ENCODE data around the gene PILRB. TPM values are rescaled to one million over a fixed set of nuclear protein-coding genes. Genes with fewer than 3 reads are reported as not detected.
"Not testable (repeated sequence)": the region's sequence is repeated elsewhere in the genome, so short reads cannot be mapped to it uniquely, and the experiment has no call there.

PILRB gene
- total RNA-seq, 2 experiments from 2014 or later: 56.4 to 67.6 TPM

DNA sequence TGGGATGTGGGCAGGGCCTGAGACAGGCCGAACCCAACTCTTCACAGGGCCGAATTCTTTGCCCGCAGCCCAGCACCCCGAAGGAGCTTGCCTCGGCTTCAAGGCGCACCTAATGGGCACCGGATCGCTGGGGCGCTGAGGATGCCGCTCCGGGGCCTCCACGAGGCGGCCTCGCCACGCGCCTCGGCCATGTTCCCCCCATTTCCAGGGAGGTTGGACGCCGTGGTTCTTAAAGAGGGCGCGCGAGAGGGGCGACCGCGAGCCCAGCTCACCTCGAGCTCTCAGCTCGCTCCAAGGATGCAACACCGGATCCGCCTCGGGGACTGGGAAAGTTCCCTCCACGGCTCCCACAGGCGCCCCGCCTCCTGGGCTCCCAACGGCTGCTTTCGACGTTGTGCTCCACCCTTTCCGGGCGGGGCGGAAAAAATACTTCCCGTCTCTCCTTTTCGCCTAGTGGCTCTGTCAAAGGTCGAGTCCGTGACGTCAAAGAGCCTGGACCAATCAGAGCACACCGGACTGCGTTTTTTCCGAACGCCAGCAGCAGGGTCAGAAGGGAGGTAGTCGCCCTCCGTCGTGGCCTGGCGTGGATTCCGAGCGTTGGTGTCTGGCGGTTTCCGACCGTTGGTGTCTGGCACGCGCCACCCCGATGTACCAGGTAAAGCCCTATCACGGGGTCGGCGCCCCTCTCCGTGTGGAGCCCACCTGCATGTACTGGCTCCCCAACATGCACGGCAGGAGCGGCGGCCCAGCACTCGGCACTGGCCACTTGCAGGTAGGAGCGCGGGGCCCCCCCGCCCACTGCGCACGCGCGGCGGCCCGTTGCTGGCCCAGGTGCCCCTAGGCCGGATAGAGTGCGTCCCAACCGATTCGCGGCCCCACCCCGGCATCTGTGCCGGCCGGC, 22.1 kb upstream of the PILRB start:
- H3K9me3 ChIP-seq (ENCODE audit: control insufficient read depth in 1 of 2, insufficient read depth in 1 of 2, low read length in 2 of 2); H3K9me3 Mint-ChIP-seq; H3K36me3 ChIP-seq (ENCODE audit: insufficient read depth, low read length); H3K27me3 ChIP-seq (ENCODE audit: control insufficient read depth in 1 of 2, insufficient read depth in 2 of 2, low read length in 2 of 2); H3K27me3 Mint-ChIP-seq: not testable (repeated sequence)
- H3K27ac Mint-ChIP-seq: peak overlapping the region; percentile 99
- peak overlapping the region; percentile 70 for H3K4me3 ChIP-seq (ENCODE audit: low read length)
- peak overlapping the region; percentile 98 for H3K4me3 Mint-ChIP-seq
- DNase-seq (peak; percentile 55 to 94 (median 78)), ATAC-seq (ENCODE audit: poor library complexity) (peak; percentile 82)
- peaks cover 11% of the 10 kb centered on the region for H3K4me1 ChIP-seq (ENCODE audit: insufficient read depth, low read length)
- H3K4me1 Mint-ChIP-seq (ENCODE audit: low read depth): peaks cover 25% of the 10 kb centered on the region
- H3K27ac ChIP-seq (ENCODE audit: low read depth in 1 of 2, low read length in 2 of 2): peak overlapping the region; percentile 89 to 91
- peaks cover 35% of the 10 kb centered on the region for H3K36me3 Mint-ChIP-seq (ENCODE audit: low read depth)
- POLR2A ChIA-PET: interaction anchor here (1.5 kb wide), 1 partner anchor 209 kb away, joined by 4 read pairs; the partner anchor contains the start of gene MBLAC1
- CTCF ChIA-PET: interaction anchor here (1.5 to 2.0 kb wide), 2 partner anchors 9 to 64 kb away, joined by 4 to 9 read pairs; no protein-coding TSS in a partner anchor
- intact Hi-C loops (cut with DNase I, micrococcal nuclease): loop anchor here in 1 of 2 experiments (10.0 kb wide), 1 partner anchor 61 kb away; no protein-coding TSS in a partner anchor

DNA sequence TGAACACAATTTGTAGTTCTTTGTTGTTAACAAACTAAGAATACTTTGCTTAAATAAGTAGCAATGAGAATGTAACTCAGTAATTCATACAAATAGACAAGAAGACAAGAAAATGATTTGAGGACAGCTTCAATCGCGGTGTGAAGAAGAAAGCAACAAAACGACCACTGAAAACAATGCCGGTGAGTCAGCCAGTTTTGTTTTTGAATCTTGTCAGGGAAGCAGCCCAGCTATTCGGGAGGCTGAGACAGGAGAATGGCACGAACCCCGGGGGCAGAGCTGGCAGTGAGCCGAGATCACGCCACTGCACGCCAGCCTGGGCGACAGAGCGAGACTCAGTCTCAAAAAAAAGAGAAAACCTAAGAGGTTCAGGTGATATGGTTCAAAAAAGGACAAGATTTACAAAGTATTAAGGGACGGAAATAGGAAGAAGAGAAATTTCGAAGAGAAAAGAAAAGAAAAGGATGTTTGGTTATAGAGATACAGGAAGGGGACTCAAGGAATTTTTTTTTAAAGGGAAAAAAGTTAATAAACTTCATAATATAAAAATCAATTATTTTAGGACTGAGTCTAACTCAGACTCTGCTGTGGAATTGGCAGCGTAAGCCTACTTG, 19.7 kb upstream of the PILRB start:
- Histone ChIP-seq H3K4me1 (ENCODE audit: insufficient read depth, low read length) (peaks cover 11% of the 10 kb centered on the region), H3K36me3 (ENCODE audit: insufficient read depth, low read length) (peaks cover 22% of the 10 kb centered on the region)
- DNase-seq; CTCF ChIA-PET; H3K4me3 ChIP-seq (ENCODE audit: low read length); H3K9me3 Mint-ChIP-seq; H3K27ac ChIP-seq (ENCODE audit: low read depth in 1 of 2, low read length in 2 of 2); H3K27me3 ChIP-seq (ENCODE audit: control insufficient read depth in 1 of 2, insufficient read depth in 2 of 2, low read length in 2 of 2); H3K9me3 ChIP-seq (ENCODE audit: control insufficient read depth in 1 of 2, insufficient read depth in 1 of 2, low read length in 2 of 2); ATAC-seq (ENCODE audit: poor library complexity); POLR2A ChIA-PET; H3K27me3 Mint-ChIP-seq: not testable (repeated sequence)
- H3K4me1 Mint-ChIP-seq (ENCODE audit: low read depth): peaks cover 38% of the 10 kb centered on the region
- H3K27ac Mint-ChIP-seq: peak overlapping the region; percentile 59
- peak overlapping the region; percentile 15 for H3K4me3 Mint-ChIP-seq
- intact Hi-C loops (cut with DNase I, micrococcal nuclease): loop anchor here in 1 of 2 experiments (10.0 kb wide), 1 partner anchor 63 kb away; no protein-coding TSS in a partner anchor
- peaks cover 51% of the 10 kb centered on the region for H3K36me3 Mint-ChIP-seq (ENCODE audit: low read depth)

DNA sequence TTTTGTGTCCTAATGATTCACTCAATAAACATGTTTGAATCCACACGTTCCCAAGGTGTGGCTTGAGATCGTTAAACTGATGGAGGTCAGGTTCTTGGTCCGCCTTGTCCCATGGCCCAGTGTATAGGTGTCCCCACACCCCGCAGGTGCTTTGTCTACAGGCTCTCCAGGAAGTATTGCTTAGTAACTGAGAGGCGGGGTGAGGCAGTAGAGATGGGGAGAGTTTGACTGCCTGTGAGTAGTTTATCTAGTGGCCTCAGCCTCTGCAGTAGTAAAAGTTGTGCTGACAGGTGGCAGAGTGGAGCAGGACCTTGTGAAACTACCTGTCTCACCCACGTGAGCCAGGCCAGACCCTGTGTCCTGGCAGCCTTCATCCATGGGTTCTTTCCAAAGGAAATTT, 16.6 kb upstream of the PILRB start:
- DNase-seq: peak in 1 of 14 experiments; percentile 8
- H3K27ac ChIP-seq (ENCODE audit: low read depth in 1 of 2, low read length in 2 of 2); H3K9me3 Mint-ChIP-seq; H3K9me3 ChIP-seq (ENCODE audit: control insufficient read depth in 1 of 2, insufficient read depth in 1 of 2, low read length in 2 of 2); CTCF ChIA-PET; H3K27me3 ChIP-seq (ENCODE audit: control insufficient read depth in 1 of 2, insufficient read depth in 2 of 2, low read length in 2 of 2); H3K4me3 ChIP-seq (ENCODE audit: low read length); H3K27me3 Mint-ChIP-seq; H3K4me3 Mint-ChIP-seq; ATAC-seq (ENCODE audit: poor library complexity); POLR2A ChIA-PET: not testable (repeated sequence)
- H3K36me3 ChIP-seq (ENCODE audit: insufficient read depth, low read length): peaks cover 25% of the 10 kb centered on the region
- peaks cover 54% of the 10 kb centered on the region for H3K36me3 Mint-ChIP-seq (ENCODE audit: low read depth)
- peaks cover 38% of the 10 kb centered on the region for H3K4me1 Mint-ChIP-seq (ENCODE audit: low read depth)
- intact Hi-C loops (cut with DNase I, micrococcal nuclease): loop anchor here in 1 of 2 experiments (5.0 to 10.0 kb wide), 3 partner anchors 66 to 259 kb away; partner anchors contain the start of gene ZNF3
- peaks cover 23% of the 10 kb centered on the region for H3K4me1 ChIP-seq (ENCODE audit: insufficient read depth, low read length)
- peak overlapping the region; percentile 59 for H3K27ac Mint-ChIP-seq

GRCh38 chr7:100342765-100343164, 15.2 kb upstream of the PILRB start:
- POLR2A ChIA-PET: no interaction called here
- intact Hi-C loops (cut with DNase I, micrococcal nuclease): loop anchor here in 1 of 2 experiments (5.0 to 10.0 kb wide), 3 partner anchors 68 to 260 kb away; partner anchors contain the start of gene ZNF3

DNA sequence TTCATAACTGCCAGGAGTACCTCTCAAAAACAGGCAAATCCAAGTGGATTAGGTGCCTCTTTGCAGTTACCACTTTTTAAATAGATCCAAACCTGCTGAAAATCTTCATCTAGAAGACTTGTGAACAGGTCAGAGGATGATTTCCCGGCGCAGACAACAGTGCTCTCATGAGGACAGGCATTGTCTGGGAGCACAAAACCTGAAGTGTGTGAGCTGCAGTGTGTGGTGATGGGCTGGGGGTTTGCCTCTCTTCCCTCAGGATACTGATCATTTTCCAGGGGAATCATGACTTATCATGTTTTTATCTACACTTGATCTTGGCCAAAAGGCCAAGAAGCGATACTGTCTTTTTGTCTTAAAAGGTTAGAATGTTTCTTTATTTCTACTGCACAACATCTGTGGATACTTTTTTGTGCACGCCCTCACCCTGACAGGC, 13.8 kb upstream of the PILRB start:
- H3K27me3 ChIP-seq (ENCODE audit: control insufficient read depth in 1 of 2, insufficient read depth in 2 of 2, low read length in 2 of 2); ATAC-seq (ENCODE audit: poor library complexity); H3K27me3 Mint-ChIP-seq; H3K9me3 ChIP-seq (ENCODE audit: control insufficient read depth in 1 of 2, insufficient read depth in 1 of 2, low read length in 2 of 2); H3K4me3 ChIP-seq (ENCODE audit: low read length); H3K9me3 Mint-ChIP-seq: not testable (repeated sequence)
- ChIA-PET CTCF (interaction anchor here (0.8 to 2.3 kb wide), 6 partner anchors 9 to 211 kb away, joined by 3 to 9 read pairs (median 4); no protein-coding TSS in a partner anchor), POLR2A (interaction anchor here (1.0 kb wide), 2 partner anchors 9 to 210 kb away, joined by 3 to 4 read pairs; no protein-coding TSS in a partner anchor)
- peak in 1 of 14 experiments; percentile 25 for DNase-seq
- Histone ChIP-seq H3K4me1 (ENCODE audit: insufficient read depth, low read length) (peaks cover 16% of the 10 kb centered on the region), H3K27ac (ENCODE audit: low read depth in 1 of 2, low read length in 2 of 2) (peak overlapping the region; percentile 92 to 96), H3K36me3 (ENCODE audit: insufficient read depth, low read length) (peaks cover 45% of the 10 kb centered on the region)
- Mint-ChIP-seq H3K36me3 (ENCODE audit: low read depth) (peaks cover 66% of the 10 kb centered on the region), H3K4me3 (peak overlapping the region; percentile 69), H3K27ac (peak overlapping the region; percentile 95), H3K4me1 (ENCODE audit: low read depth) (peaks cover 25% of the 10 kb centered on the region)
- intact Hi-C loops (cut with DNase I, micrococcal nuclease): loop anchor here in 1 of 2 experiments (5.0 to 10.0 kb wide), 3 partner anchors 69 to 262 kb away; partner anchors contain the start of gene ZNF3

More at GRCh38 chr7:100342765-100343164, 15.2 kb upstream of the PILRB start:
- TF ChIP-seq, protein P1, sequence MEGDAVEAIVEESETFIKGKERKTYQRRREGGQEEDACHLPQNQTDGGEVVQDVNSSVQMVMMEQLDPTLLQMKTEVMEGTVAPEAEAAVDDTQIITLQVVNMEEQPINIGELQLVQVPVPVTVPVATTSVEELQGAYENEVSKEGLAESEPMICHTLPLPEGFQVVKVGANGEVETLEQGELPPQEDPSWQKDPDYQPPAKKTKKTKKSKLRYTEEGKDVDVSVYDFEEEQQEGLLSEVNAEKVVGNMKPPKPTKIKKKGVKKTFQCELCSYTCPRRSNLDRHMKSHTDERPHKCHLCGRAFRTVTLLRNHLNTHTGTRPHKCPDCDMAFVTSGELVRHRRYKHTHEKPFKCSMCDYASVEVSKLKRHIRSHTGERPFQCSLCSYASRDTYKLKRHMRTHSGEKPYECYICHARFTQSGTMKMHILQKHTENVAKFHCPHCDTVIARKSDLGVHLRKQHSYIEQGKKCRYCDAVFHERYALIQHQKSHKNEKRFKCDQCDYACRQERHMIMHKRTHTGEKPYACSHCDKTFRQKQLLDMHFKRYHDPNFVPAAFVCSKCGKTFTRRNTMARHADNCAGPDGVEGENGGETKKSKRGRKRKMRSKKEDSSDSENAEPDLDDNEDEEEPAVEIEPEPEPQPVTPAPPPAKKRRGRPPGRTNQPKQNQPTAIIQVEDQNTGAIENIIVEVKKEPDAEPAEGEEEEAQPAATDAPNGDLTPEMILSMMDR (IDR thresholded peaks at IDR 0.05): no peak
- H3K4me3 Mint-ChIP-seq: no peak overlapping the region
- H3K27me3 Mint-ChIP-seq: no peaks in the 10 kb centered on the region
- no peak overlapping the region for H3K27ac ChIP-seq (ENCODE audit: low read depth in 1 of 2, low read length in 2 of 2)
- no peaks in the 10 kb centered on the region for H3K9me3 Mint-ChIP-seq
- peaks cover 69% of the 10 kb centered on the region for H3K36me3 Mint-ChIP-seq (ENCODE audit: low read depth)
- no peak overlapping the region for H3K4me3 ChIP-seq (ENCODE audit: low read length)
- no peaks in the 10 kb centered on the region for H3K9me3 ChIP-seq (ENCODE audit: control insufficient read depth in 1 of 2, insufficient read depth in 1 of 2, low read length in 2 of 2)
- CTCF ChIA-PET: no interaction called here
- ATAC-seq (ENCODE audit: poor library complexity) (no peak), DNase-seq (peak in 1 of 14 experiments; percentile 9)
- no peaks in the 10 kb centered on the region for H3K27me3 ChIP-seq (ENCODE audit: control insufficient read depth in 1 of 2, insufficient read depth in 2 of 2, low read length in 2 of 2)
- H3K4me1 Mint-ChIP-seq (ENCODE audit: low read depth): peaks cover 33% of the 10 kb centered on the region
- H3K36me3 ChIP-seq (ENCODE audit: insufficient read depth, low read length): peaks cover 40% of the 10 kb centered on the region
- H3K27ac Mint-ChIP-seq: peak overlapping the region; percentile 78
- peaks cover 18% of the 10 kb centered on the region for H3K4me1 ChIP-seq (ENCODE audit: insufficient read depth, low read length)

Measured in CD4-positive, alpha-beta T cell (primary cell).